Effector CD8-positive, alpha-beta T cell (primary cell): ENCODE measurements around the gene SH3BP1.
"Not testable (repeated sequence)": the region's sequence is repeated elsewhere in the genome, so short reads cannot be mapped to it uniquely, and the experiment has no call there.

Experiments
- DNase-seq: peaks from one replicate; lab custom pipeline; 2025; lab: John Stamatoyannopoulos, UW

SH3BP1 gene

GRCh38 chr22:37633625-37634416 lies 5.6 kb upstream of the SH3BP1 start:
- peak; percentile 19 for DNase-seq

- no peak for DNase-seq
Measured at GRCh38 chr22:37634417-37634924, 5.0 kb upstream of the SH3BP1 start.

GRCh38 chr22:37635157-37635556 lies 4.3 kb upstream of the SH3BP1 start:
- DNase-seq: no peak

GRCh38 chr22:37636186-37636948 lies 3.1 kb upstream of the SH3BP1 start:
- DNase-seq: no peak

GRCh38 chr22:37636949-37637273 lies 2.6 kb upstream of the SH3BP1 start:
- DNase-seq: no peak

GRCh38 chr22:37638391-37639069 lies 939 bp upstream of the SH3BP1 start:
- DNase-seq: no peak

GRCh38 chr22:37639771-37640590 lies 512 bp downstream of the SH3BP1 start:
- peak; percentile 25 for DNase-seq

- peak; percentile 11 for DNase-seq
Measured at GRCh38 chr22:37640591-37641560, 1.4 kb downstream of the SH3BP1 start.

- no peak for DNase-seq
Measured at GRCh38 chr22:37641561-37641949, 2.1 kb downstream of the SH3BP1 start.

- peak; percentile 82 for DNase-seq
Measured at GRCh38 chr22:37643225-37643847, 3.9 kb downstream of the SH3BP1 start.

- DNase-seq: no peak
Measured at GRCh38 chr22:37647317-37647716, 7.8 kb downstream of the SH3BP1 start.

GRCh38 chr22:37647928-37648327 lies 8.5 kb downstream of the SH3BP1 start:
- DNase-seq: no peak

GRCh38 chr22:37650463-37651136 lies 11.1 kb downstream of the SH3BP1 start:
- no peak for DNase-seq

GRCh38 chr22:37654563-37655251 lies 15.2 kb downstream of the SH3BP1 start:
- DNase-seq: no peak

- no peak for DNase-seq
Measured at GRCh38 chr22:37655252-37655563, 15.7 kb downstream of the SH3BP1 start.

- DNase-seq: not testable (repeated sequence)
Measured at GRCh38 chr22:37656583-37656982, 17.1 kb downstream of the SH3BP1 start.

GRCh38 chr22:37657590-37658132 lies 18.2 kb downstream of the SH3BP1 start:
- no peak for DNase-seq
